ENCODE data around the gene FAM120AOS. TPM values are rescaled to one million over a fixed set of nuclear protein-coding genes. Genes with fewer than 3 reads are reported as not detected.
A peak's percentile ranks its signal among the peaks of the same experiment; 100 is the strongest.

Gene FAM120AOS
- total and polyA plus RNA-seq, 2 experiments from 2014 or later, result 36.6 to 43.4 TPM

DNA sequence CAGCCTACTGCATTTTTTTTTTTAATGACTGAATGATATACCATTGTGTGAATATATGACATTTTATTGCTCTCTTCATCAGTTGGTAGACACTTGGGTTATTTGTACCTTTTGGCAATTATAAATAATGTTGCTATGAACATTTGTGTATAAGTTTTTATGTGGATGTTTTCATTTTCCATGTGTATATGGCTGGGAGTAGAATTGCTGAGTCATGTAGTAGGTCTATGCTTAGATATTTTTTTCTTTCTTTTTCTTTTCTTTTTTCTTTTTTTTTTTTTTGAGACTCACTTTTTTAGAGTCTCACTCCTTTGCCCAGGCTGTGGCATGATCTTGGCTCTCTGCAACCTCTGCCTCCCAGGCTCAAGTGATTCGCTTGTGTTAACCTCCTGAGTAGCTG is 32.9 kb upstream of the FAM120AOS start:
- H3K27me3 ChIP-seq (replicated peaks; ENCODE audit: insufficient read depth), result no peaks in the 10 kb centered on the region
- H3F3A ChIP-seq (ENCODE audit: insufficient read depth), result no peaks in the 10 kb centered on the region
- H4K20me1 ChIP-seq (ENCODE audit: insufficient read depth), result no peaks in the 10 kb centered on the region
- H2AFZ ChIP-seq, result no peak overlapping the region
- H3K27ac ChIP-seq, result no peak overlapping the region
- in situ Hi-C loops (cut with MboI), result no loop called here
- H3K4me2 ChIP-seq (ENCODE audit: unreplicated experiment), result no peak overlapping the region
- H3K4me1 ChIP-seq (ENCODE audit: insufficient read depth), result no peaks in the 10 kb centered on the region
- no peak overlapping the region for H3K9ac ChIP-seq
- TF ChIP-seq EZH2 (IDR thresholded peaks at IDR 0.05; ENCODE audit: insufficient read depth, poor library complexity, severe bottlenecking) (no peak), EZH2phosphoT487 (IDR thresholded peaks at IDR 0.05; ENCODE audit: insufficient read depth, low read depth) (no peak)
- peaks cover 100% of the 10 kb centered on the region for H3K79me2 ChIP-seq (ENCODE audit: insufficient read depth)
- peak; percentile 21 for DNase-seq
- no peaks in the 10 kb centered on the region for H3K9me3 ChIP-seq (ENCODE audit: low read depth)
- no peaks in the 10 kb centered on the region for H3K9me2 ChIP-seq (ENCODE audit: insufficient read depth)
- WGBS, 2 experiments (ENCODE audit: low coverage in 1 of 2, low lambda C conversion rate in 2 of 2, missing lambda C conversion rate in 2 of 2), result 92 to 96% methylated on average over 1 of the region's 1 CpG
- H3K4me3 ChIP-seq, result no peak overlapping the region
- peaks cover 4% of the 10 kb centered on the region; the same call in 1 of the 2 replicates for H3K36me3 ChIP-seq (ENCODE audit: low read depth)

DNA sequence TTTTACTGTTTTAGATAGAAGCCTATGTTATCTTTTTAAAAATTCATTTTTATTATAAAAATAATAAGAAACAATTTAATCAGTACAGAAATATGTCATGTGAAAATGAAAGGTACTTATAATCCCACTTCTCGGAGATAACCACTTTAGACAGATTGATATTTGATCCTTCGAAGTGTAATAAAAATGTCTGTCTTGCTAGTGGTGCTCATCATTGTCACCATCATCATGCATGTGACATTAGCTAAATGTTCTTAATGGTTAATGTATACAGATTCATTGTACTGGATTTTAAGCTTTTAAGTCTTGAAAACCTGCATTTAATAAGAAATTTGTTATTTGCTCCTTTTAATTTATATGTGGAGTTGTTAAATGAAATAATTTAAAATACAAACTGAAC is 30.1 kb upstream of the FAM120AOS start:
- Histone ChIP-seq H3K9ac (no peak overlapping the region), H4K20me1 (ENCODE audit: insufficient read depth) (no peaks in the 10 kb centered on the region), H3K36me3 (ENCODE audit: low read depth) (no peaks in the 10 kb centered on the region; the same call in 1 of the 2 replicates), H3K9me3 (ENCODE audit: low read depth) (no peaks in the 10 kb centered on the region), H3K27me3 (replicated peaks; ENCODE audit: insufficient read depth) (no peaks in the 10 kb centered on the region), H3K79me2 (ENCODE audit: insufficient read depth) (peaks cover 100% of the 10 kb centered on the region), H3F3A (ENCODE audit: insufficient read depth) (no peaks in the 10 kb centered on the region), H3K4me3 (no peak overlapping the region), H3K4me1 (ENCODE audit: insufficient read depth) (no peaks in the 10 kb centered on the region), H3K27ac (no peak overlapping the region), H3K4me2 (ENCODE audit: unreplicated experiment) (no peak overlapping the region), H2AFZ (no peak overlapping the region), H3K9me2 (ENCODE audit: insufficient read depth) (no peaks in the 10 kb centered on the region)
- WGBS, 2 experiments (ENCODE audit: low coverage in 1 of 2, low lambda C conversion rate in 2 of 2, missing lambda C conversion rate in 2 of 2), result 97 to 98% methylated on average over 2 of the region's 2 CpGs
- TF ChIP-seq EZH2phosphoT487 (IDR thresholded peaks at IDR 0.05; ENCODE audit: insufficient read depth, low read depth), result no peak
- in situ Hi-C loops (cut with MboI), result no loop called here
- no peak for DNase-seq

DNA sequence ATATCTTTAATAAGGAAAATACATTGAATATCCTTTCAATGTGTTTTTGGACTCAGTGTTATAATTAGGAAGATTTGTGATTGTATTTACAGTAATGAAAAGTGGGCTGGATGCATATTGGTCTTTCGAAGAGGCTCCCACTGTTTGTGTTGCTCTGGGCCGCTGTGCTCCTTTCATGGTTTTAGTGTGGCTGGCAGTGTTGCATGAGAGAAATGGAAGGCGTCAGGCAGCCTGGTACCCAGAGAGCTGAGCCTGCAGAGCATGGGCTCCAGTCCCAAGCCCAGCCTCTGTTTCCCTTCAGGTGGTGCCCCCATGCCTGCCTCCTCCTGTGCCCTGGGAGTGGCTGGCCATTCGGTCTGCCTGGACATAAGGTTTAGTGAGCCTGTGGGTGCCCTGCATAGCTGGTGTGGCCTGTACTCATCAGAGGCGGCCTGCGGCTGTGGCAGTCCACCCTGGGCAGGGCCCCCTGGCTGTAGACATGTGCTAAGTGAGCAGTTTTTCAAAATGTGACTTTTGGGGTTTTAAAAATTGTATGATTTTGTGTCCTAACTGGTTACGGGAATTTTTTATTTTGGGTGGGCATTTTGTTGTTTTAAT is 27.4 kb upstream of the FAM120AOS start:
- Histone ChIP-seq H3K4me2 (ENCODE audit: unreplicated experiment) (no peak overlapping the region), H3K9me2 (ENCODE audit: insufficient read depth) (no peaks in the 10 kb centered on the region), H3F3A (ENCODE audit: insufficient read depth) (no peaks in the 10 kb centered on the region; the same call in 1 of the 2 replicates), H3K27ac (no peak overlapping the region), H3K4me3 (no peak overlapping the region), H3K27me3 (replicated peaks; ENCODE audit: insufficient read depth) (no peaks in the 10 kb centered on the region), H2AFZ (no peak overlapping the region), H4K20me1 (ENCODE audit: insufficient read depth) (0 out of 2 replicates have a peak, but pooled peaks cover 10% of the 10 kb centered on the region), H3K9ac (no peak overlapping the region), H3K9me3 (ENCODE audit: low read depth) (no peaks in the 10 kb centered on the region), H3K4me1 (ENCODE audit: insufficient read depth) (no peaks in the 10 kb centered on the region), H3K36me3 (ENCODE audit: low read depth) (peaks cover 16% of the 10 kb centered on the region; the same call in 1 of the 2 replicates), H3K79me2 (ENCODE audit: insufficient read depth) (peaks cover 100% of the 10 kb centered on the region)
- no peak for DNase-seq
- WGBS, 2 experiments (ENCODE audit: low coverage in 1 of 2, low lambda C conversion rate in 2 of 2, missing lambda C conversion rate in 2 of 2), result 91% methylated on average over 7 of the region's 7 CpGs
- TF ChIP-seq EZH2phosphoT487 (IDR thresholded peaks at IDR 0.05; ENCODE audit: insufficient read depth, low read depth), result no peak
- no peak for TF ChIP-seq EZH2 (IDR thresholded peaks at IDR 0.05; ENCODE audit: insufficient read depth, poor library complexity, severe bottlenecking)
- in situ Hi-C loops (cut with MboI), result no loop called here

DNA sequence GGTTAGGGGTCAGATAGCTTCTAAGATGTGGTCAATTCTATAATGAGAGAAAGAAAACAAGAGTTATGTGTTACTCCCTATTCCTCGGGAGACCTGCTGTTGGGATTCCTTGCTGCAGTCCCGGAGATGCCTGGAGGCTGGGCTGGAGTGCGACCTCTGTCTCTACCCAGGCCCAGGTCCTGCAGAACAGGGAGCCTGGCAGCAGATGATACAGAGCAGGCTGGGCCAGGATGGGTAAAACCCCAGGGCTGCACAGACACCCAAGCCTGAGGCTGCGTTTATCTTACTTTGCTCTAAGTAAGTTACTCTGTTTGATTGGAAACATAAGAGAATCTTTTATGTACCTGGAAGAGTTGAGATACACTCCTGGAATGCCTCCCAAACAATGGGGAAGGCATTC is 26.9 kb upstream of the FAM120AOS start:
- Histone ChIP-seq H3K9ac (no peak overlapping the region), H3K79me2 (ENCODE audit: insufficient read depth) (peaks cover 100% of the 10 kb centered on the region), H3K9me2 (ENCODE audit: insufficient read depth) (no peaks in the 10 kb centered on the region), H4K20me1 (ENCODE audit: insufficient read depth) (0 out of 2 replicates have a peak, but pooled peaks cover 11% of the 10 kb centered on the region), H2AFZ (no peak overlapping the region), H3K4me1 (ENCODE audit: insufficient read depth) (no peaks in the 10 kb centered on the region), H3K27ac (no peak overlapping the region), H3K4me3 (no peak overlapping the region), H3F3A (ENCODE audit: insufficient read depth) (no peaks in the 10 kb centered on the region; the same call in 1 of the 2 replicates), H3K9me3 (ENCODE audit: low read depth) (no peaks in the 10 kb centered on the region), H3K27me3 (replicated peaks; ENCODE audit: insufficient read depth) (no peaks in the 10 kb centered on the region), H3K4me2 (ENCODE audit: unreplicated experiment) (no peak overlapping the region), H3K36me3 (ENCODE audit: low read depth) (peaks cover 16% of the 10 kb centered on the region; the same call in 1 of the 2 replicates)
- no peak for DNase-seq
- in situ Hi-C loops (cut with MboI), result no loop called here
- TF ChIP-seq EZH2 (IDR thresholded peaks at IDR 0.05; ENCODE audit: insufficient read depth, poor library complexity, severe bottlenecking) (no peak), EZH2phosphoT487 (IDR thresholded peaks at IDR 0.05; ENCODE audit: insufficient read depth, low read depth) (no peak)
- WGBS, 2 experiments (ENCODE audit: low coverage in 1 of 2, low lambda C conversion rate in 2 of 2, missing lambda C conversion rate in 2 of 2), result 85 to 86% methylated on average over 4 of the region's 4 CpGs
